C1 segment of cervical spinal cord (tissue), 14 donors: ENCODE data around the gene SKA3.
"Not testable (repeated sequence)": the region's sequence is repeated elsewhere in the genome, so short reads cannot be mapped to it uniquely, and the experiment has no call there.

ENCODE experiments used
- DNase-seq, 14 donors: peaks; one replicate each; lab custom pipeline; 2025; lab: John Stamatoyannopoulos, UW

The SKA3 gene

GRCh38 chr13:21171420-21171819 is 4.9 kb downstream of the SKA3 start:
- no peak for DNase-seq

DNA sequence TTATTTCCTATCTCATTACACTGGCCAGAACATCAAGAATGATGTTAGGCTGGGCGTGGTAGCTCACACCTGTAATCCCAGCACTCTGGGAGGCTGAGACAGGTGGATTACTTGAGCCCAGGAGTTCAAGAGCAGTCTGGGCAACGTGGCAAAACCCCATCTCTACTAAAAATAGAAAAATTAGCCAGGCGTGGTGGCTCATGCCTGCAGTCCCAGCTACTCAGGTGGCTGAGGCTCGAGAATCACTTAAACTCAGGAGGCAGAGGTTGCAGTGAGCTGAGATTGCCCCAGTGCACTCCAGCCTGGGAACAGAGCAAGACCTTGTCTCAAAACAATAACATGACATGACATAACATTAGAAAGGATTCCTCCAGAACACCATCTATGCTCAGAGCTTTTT is 10.7 kb downstream of the SKA3 start:
- DNase-seq = not testable (repeated sequence)

- no peak for DNase-seq
Observed at GRCh38 chr13:21164631-21165030, 11.7 kb downstream of the SKA3 start.

GRCh38 chr13:21152251-21152899 is 24.0 kb downstream of the SKA3 start:
- no peak for DNase-seq

DNA sequence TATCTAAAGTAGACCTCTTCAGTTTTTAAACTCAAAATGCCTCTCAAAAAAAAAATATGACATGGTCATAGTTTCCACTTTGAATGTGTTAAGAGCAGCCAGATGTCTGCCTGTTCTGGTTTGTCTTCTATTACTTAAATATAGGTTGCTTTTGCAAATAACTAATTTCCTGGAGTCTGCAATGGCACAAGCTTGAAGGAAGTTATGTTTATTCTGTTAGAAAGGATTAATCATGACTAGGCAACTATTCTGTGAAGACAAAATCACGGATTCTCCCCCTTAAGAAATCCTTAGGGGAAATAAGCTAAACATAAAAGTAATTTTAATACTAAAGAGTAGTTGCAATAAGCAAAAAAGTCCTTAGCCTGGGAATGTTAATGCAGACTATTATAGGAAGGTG is 26.3 kb downstream of the SKA3 start:
- DNase-seq = no peak

DNA sequence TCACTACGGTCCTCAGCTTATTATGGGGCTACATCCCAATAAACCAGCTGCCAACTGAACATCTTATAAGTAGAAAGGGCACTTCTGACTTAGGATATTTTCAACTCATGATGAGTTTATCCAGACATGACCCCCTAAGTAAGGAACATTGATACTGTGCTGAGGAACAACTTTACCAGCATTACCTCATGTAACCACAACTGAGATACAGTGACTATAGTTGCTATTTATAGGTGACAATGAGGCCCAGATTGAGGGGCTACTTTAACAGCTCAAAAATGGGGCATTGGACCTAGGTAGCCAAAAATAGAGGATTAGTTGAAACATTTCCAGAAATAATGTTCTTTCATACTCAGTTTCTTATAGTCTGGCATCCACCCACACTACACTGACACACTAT is 26.8 kb downstream of the SKA3 start:
- DNase-seq = no peak

- no peak for DNase-seq
Observed at GRCh38 chr13:21148557-21149258, 27.6 kb downstream of the SKA3 start.

DNA sequence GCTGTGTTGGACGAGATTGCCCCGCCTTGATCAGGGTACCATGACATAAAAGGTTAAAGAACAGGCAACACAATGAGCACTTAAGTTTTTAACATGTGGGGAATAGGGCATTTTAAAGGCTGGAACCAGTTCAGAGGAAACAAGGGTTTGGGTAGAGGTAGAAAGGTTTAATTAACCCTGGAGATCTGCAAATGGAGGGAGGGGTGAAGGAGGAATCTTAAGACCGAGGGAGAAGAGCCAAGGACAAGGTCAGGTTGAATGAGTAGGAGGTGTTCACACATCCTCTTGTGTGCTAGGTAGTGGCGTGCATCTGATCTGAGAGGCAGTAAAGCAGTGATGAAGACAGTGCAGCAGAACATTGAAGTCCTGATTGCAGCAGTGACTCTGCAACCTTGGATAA is 28.5 kb downstream of the SKA3 start:
- DNase-seq = no peak

- no peak for DNase-seq
Observed at GRCh38 chr13:21142766-21143165, 33.6 kb downstream of the SKA3 start.

DNA sequence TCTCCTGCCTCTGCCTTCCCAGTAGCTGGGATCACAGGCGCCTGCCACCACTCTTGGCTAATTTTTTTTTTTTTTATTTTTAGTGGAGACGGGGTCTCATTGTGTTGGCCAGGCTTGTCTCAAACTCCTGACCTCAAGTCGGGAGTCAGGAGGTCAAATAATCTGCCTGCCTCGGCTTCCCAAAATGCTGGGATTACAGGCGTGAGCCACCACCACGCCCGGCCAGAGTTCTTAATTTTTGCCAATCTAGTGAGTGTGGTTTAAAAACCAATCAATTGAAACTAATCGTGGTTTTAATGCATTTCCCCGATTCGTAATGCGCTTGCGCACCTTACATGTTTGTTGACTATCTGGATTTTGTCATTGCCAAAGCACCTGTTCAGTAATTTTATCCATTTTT is 37.0 kb downstream of the SKA3 start:
- no peak for DNase-seq

- DNase-seq = no peak
Observed at GRCh38 chr13:21138561-21138960, 37.8 kb downstream of the SKA3 start.

- no peak for DNase-seq
Observed at GRCh38 chr13:21137696-21138095, 38.7 kb downstream of the SKA3 start.

GRCh38 chr13:21135833-21136232 is 40.5 kb downstream of the SKA3 start:
- not testable (repeated sequence) for DNase-seq

DNA sequence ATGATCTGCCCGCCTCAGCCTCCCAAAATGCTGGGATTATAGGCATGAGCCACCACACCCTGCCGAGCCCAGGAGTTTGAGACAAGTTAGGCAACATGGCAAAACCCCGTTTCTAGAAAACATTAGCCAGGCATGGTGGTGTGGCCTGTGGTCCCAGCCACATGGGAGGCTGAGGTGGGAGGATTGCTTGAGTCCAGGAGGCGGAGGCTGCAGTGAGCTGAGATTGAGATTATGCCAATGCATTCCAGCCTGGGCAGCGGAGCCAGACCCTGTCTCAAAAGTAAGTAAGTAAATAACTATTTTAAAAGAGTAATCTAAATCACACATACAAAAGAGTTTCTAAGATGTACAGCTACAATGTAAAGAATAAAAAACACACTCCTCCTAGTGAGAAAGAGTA is 41.9 kb downstream of the SKA3 start:
- DNase-seq = no peak

GRCh38 chr13:21133077-21133476 is 43.3 kb downstream of the SKA3 start:
- DNase-seq = no peak

DNA sequence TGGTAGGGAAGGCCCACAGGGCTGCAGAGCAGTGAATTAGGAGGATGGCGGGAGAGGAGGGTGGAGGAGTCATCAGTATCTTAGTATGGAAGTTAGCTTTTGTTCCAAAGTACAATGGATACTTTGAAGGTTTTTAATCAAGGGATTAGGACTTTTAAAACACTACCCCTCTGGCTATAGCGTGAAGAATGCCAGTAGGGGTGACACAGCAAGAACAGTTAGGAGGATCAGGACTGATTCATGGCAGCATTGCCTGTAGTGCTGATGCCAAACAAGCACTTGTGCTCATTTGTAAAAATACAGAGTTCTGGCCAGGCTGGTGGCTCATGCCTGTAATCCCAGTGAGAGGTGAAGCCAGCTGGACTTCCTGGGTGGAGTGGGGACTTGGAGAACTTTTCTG is 46.2 kb downstream of the SKA3 start:
- no peak for DNase-seq

GRCh38 chr13:21124852-21125251 is 51.5 kb downstream of the SKA3 start:
- DNase-seq = peak in 1 of 14 donors; percentile 49

GRCh38 chr13:21123956-21124355 is 52.4 kb downstream of the SKA3 start:
- DNase-seq = no peak

DNA sequence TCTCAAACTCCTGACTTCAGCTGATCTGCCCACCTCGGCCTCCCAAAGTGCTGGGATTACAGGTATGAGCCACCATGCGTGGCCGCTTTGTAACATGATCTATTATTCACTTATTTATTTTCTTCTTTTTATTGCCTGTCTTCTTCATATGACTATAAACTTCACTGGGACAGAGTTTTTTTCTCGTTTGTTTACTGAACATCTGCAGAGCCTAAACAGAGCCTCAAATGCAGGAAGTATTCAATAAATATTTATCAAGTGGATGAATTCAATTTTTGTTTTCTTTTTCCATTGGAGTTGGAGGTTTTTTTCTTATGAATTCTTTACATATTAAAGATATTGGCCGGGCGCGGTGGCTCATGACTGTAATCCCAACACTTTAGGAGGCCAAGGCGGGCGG is 54.7 kb downstream of the SKA3 start:
- DNase-seq = no peak

- DNase-seq = no peak
Observed at GRCh38 chr13:21120191-21120590, 56.2 kb downstream of the SKA3 start.

GRCh38 chr13:21119526-21119925 is 56.8 kb downstream of the SKA3 start:
- no peak for DNase-seq

DNA sequence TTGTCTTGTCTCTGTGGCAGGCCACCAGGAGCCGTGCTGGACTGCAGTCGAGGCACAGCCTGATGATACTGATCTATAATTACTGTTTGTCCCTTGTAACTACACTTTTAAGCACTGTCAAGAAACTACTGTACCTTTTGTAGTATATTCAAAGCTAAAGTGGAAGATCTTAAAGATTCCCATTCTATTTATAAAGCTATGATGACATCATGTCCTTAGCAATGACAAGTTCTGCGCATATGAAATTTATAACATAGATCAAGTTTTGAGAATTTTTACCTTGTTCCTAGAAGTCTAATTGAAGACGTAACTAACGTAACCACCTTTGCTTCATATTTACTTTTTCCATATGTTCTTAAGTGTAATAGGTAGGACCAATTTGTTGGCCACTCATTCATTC is 58.2 kb downstream of the SKA3 start:
- no peak for DNase-seq

- no peak for DNase-seq
Observed at GRCh38 chr13:21117104-21117809, 59.1 kb downstream of the SKA3 start.
